ENCODE measurements around the gene EFNB2.

The EFNB2 gene

DNA sequence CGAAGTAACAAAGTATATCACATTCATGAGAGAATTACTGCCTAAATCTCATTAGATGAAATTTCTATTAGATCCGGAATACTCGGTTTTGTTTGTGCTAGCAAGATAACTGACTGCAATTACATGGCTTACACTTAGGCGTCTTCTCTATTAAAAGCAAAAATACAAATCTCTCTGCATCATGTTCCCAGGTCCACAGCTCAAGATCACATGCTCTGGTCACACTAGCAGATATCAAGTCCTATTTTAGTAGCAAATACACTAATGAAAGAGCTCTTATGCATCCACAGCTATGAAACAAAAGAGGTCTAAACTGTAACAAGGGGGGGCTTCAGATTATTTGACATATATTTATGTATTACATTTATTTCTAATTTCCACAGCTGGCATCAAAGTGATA is 53.5 kb downstream of the EFNB2 start:
- no peak for DNase-seq (ENCODE audit: low spot score)

DNA sequence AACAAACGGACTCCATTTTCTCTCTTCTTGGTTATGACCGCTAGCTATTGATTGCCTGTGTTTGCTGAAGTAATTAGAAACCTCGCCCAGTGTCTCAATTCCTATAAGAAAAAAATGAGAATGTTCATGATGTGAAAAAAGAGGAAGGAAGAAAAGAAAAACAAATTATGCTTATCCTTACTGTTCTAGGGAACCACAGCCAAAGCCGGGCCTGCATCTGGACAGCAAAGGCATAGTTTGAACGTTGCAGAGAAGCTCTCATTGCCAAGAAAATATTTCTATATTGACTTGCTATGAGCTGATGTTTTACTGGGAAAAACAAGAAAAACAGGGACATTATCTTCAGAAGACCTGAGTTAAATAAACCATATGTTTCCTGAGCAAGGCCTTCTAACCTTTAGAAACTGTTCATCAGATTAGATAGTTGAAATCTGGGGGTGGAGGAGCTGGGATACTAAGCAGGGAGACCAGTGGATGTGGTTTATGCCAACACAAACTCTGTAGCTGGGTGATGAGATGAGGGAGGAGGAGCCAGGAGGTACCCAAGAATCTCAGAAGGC is 55.0 kb downstream of the EFNB2 start:
- DNase-seq (ENCODE audit: low spot score) = no peak

DNA sequence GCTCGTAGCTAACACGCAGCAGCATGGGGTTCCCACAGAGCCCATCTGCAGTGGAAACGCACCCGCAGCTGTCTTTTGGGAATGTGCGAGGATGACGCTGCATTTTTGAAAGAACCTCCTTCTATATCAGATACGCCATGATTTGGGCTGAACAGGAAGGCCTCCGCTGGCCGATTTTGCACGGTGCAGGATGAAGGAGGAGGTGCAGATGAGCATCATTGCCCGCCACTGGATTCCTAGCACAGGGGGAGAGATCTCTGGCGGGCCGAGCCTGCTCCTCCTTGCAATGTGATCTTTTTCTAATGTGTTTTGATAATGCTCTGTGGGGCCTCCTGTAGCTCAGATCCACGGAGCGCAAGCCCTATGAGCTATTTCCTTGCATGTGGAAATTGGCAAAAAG is 55.5 kb downstream of the EFNB2 start:
- no peak for DNase-seq (ENCODE audit: low spot score)

DNA sequence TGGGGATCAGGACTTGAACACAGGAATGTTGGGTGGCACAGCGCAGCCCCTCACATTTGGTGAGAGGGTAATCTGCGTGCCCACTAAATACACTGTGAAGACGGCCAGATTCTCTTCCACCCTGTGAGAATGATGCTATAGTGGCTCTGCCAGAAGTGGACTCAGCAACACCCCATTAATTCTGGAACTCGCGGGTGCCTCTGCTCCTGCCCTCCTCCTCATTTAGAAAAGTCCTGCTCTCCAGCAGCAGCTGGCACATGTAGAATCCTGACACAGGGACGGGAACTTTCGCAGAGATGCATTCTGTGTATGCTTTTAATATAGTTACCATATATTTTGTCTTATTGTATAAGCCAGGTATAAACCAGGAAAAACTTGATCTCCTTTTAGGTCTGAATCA is 57.3 kb downstream of the EFNB2 start:
- DNase-seq (ENCODE audit: low spot score) = no peak

DNA sequence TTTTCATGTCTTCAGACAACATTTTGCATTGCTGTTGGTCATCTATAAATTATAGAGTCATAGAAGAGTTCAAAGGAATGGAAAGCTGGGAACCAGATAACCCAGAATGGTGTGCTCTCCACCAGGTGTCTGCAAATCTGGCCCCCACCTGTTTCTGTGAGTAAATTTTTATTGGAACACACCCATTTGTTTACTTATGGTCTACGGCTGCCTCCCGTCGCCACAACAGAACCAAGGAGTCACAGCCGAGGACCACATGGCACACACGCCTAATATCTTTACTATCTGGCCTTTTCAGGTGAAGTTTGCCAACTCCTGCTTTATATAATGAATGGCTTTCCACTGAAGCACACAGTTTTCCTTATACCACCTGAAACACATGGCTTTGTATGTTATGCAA is 58.2 kb downstream of the EFNB2 start:
- no peak for DNase-seq (ENCODE audit: low spot score)

DNA sequence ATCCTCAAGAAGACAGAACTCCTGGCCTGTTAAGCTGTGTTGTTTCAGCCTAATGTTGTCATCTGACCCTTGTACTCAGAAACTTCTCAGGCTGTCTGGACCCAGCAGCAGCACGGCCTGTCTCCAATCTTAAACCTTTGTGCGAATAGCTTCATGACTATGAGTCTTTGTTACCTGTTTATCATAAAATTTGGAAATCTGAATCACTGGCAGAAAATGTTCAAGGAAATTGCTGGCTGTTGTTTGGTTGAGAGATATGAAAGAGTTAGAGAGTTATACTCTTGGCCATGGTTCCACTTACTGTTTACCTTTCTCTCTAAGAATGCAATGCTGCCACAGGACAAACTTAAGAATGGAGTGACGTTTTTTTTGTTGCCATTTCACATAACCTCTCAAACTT is 59.6 kb downstream of the EFNB2 start:
- no peak for DNase-seq (ENCODE audit: low spot score)

DNA sequence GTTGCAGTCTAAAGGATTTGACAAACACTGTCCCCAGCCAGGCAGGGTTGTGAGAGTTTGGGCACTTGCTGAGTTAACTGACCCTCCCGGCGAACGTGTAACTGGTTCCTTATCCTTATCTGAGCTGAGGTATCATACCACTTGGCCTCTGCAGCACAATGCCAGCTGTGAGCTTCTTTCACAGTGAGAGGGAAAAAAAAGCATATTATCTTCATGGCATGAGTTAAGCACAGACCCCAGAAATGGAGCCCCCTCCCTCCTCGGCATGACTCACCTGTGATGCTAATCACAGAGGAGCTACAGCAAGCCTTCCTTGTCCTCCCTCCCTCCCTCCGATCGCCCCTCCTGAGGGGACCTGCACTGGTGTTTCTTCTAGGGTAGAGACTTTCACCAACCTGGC is 60.5 kb downstream of the EFNB2 start:
- no peak for DNase-seq (ENCODE audit: low spot score)

DNA sequence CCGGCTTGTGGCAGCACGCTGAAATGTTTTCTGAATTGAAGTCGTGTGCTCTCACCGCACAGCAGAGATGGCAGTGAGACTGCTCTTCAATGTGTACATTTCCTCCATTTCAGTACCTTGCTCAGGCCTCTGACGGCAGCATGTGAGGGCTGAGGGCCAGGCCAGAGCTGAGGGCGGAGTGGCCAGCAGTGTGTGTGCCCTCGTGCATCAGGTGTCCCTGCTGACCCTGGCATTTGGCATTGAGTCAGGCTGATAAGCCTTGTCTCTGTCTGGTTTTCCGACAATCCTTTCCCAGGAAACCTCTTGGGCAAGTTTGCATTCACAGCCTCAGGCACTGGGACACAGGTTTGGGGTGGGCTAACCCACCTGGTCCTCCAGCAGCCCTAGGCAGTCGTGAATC is 62.3 kb downstream of the EFNB2 start:
- no peak for DNase-seq (ENCODE audit: low spot score)

DNA sequence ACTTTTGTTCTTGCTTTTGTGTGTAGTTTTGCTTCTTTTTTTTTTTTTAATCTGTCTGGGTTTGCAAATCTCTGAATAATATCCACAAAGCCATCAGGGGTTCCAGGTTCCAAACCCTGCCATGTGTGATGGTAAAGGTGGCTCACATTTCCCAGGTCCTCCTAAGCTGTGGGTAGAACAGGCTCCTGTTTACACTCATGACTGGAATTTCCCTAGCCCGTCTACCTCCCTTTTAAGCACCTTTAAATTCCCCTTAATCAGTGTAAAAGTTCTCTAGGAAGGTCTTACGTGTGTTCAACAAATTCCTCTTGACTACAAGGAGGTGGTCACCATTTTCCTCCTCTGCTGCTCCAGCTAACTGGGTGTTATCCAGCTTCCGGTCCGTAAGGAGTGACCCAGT is 62.8 kb downstream of the EFNB2 start:
- no peak for DNase-seq (ENCODE audit: low spot score)

DNA sequence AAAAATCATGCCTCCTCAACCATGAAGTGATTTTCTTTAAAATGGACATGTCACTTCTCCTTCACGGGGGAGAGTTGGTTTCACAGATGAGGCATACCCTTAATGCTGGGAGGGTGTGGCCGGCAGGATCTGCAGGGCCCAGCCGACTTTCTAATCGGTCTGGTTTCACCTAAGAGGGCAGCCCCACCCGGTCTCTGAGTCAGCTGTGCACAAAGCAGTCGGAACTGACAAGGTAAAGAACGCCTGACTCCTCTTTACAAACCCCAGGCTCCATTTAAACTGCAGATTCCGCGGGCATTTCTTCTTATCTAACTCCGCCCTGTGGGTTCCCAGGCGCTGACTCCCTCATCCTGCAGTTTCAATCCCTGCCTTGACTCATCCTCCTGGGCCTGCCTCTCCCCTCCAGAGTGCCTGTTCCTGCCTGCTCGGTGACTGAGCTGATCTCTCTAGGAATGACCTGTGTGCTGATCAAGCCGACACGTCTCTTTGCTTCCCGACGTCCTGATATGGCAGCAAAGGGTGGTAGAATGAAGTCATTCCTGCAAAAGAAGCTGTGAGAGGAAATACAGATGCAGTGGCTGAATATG is 63.4 kb downstream of the EFNB2 start:
- peak; percentile 95 for DNase-seq (ENCODE audit: low spot score)

DNA sequence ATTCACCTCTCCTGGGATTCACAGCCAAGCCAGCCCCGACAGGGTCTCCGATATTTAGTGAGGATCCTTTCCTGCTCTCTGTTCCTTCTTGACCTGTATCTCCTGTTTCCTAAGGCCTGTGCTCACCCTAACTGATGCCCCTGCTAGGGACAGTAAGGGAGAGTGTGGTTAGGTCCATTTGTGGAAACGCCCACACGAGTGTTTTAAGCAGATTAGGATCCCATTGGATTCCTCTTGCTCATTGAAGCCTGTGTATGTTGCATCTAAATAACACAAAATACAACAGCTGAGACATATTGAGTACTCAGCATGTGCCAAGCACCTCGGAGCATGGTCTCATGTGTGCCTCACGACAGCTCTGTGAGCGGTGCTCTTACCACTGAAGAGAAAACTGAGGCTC is 64.9 kb downstream of the EFNB2 start:
- no peak for DNase-seq (ENCODE audit: low spot score)

DNA sequence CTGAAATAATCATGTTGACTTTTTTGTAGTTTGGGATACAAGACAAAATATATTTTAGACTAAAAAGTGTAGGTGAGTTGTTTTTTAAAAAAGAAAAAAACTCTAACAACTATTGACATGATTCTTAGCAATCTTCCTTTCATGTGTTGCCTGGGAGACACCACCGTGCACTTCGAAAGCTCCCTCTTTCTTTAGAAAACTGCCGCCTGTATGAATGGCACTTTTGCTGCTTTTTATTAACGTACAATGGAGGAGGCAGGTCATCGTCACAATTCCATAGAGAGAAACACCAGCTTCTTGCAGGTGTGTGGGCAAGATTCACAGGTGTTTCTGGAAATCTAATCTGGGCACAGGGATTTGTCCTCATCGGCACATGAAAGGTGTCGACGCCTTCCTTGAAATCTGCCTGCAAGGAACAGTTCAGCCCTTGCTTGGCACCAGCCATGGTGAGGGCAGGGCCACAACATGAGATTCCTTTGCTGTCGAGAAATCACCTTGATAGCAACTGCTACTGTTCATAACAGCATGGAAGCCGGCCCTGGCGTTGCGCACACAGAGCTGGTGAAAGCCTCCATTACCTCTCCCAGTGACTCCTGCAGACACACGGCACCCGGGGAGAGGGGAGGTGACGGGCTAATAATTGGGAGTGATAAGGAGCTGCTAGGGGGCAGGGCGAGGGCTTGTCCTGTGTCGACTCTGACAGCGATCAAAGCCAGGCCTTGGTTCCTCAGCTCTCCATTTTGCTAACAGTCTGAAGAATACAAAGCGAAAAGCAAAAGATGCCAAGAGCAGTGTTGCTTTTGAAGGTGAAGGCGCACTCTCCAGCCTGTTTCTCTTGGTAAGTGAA is 66.5 kb downstream of the EFNB2 start:
- DNase-seq (ENCODE audit: low spot score) = no peak

DNA sequence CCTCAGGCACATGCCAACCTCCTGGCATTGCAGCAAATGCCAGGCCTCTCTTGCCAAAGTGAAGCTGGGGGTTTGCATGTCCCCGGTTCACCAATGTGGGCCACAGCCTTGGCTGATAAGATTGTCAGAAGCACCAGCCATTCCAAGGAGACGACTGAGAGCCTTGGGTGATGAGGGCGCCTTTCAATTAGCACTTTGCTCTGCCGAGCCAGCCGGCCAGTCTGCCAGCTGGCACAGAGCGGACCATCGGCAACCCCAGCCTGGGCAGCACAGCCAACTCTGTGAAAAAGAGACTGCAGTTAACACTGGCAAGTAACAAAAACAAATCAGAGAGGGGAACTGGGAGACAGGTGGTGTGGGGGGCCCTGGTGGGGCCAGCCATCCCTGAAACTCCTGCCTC is 67.3 kb downstream of the EFNB2 start:
- no peak for DNase-seq (ENCODE audit: low spot score)

DNA sequence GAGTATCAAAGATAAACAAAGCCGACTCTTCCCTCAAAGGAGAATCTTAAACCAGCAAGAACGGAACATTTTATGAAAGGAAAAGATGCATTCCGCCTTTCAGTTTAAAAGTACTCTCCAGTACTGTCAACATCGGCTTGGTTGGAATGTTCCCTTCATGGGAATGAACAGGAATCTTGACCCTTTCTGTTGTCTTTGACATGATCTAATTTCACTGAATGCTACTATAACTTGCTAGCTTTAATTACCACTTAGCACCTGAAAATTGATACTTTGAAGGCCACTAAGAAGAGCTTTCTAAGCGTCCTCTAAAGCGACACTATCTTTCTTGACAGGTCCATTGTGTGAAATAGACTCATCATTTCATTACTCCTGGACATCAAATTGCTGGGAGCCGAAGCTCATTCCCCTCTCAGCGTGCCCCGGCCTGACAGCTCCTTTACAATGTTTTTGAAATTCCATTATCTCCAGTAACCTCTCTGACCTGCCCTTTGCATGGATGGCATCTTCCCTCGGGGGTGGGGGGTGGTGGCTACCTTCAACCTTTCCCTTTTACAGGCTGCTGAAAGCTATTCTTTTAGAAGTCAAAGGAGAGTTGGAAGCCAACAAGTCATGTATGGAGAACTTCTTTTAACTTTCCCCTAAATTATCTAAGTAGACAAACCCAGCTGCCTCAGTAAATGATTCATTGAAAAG is 67.9 kb downstream of the EFNB2 start:
- no peak for DNase-seq (ENCODE audit: low spot score)

DNA sequence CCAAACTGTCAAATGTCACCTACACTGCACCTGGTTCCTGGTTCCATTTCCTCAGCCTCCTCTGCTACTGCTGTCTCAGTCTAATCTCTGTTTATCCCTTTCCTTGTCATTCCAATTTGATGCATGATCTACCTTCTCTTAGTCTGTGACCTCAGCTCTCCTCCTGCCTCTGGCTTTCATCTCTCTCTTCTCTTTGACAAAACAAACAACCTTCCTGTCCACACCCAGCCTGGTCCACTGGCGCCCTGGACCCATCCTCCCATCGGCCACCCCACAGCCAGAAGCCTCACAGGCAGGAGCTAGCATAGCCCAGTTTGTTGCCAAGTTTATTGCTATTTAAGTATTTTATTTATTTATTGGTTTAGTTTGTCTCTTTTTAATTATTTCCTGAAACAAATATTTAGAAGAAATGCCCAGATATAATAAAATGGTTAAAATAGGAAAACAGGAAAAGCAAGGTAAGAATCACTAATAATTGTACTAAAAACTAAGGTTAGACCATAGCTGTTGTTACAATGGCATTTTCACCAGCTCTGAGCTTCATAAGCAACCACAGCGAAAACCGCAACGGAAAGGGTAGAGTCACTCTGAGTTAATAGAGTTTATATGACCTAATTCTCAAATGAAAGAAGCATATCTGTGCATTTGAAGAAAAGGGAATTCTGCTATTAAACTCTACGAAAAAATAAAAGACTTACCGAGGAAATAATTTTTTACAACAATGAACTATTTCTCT is 68.6 kb downstream of the EFNB2 start:
- DNase-seq (ENCODE audit: low spot score) = no peak

DNA sequence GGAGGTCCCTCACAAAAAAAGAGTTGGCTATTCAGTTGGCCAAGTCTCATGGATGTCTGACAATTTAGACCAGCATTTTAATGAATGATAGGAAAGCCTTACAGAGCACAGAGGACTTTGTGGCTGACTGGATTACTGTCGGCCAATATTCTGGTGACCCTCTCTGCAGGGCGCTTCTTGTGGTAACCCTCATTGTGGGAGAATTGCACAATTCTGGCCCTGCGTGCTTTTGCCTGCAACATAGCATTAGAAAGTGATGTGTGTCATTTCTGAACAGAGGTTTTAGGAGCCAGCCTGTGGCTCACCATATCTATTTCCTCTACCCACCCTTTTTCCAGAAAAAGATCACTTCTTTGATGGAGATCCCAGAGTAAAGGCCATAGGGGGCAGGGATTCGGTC is 71.4 kb downstream of the EFNB2 start:
- DNase-seq (ENCODE audit: low spot score) = no peak

DNA sequence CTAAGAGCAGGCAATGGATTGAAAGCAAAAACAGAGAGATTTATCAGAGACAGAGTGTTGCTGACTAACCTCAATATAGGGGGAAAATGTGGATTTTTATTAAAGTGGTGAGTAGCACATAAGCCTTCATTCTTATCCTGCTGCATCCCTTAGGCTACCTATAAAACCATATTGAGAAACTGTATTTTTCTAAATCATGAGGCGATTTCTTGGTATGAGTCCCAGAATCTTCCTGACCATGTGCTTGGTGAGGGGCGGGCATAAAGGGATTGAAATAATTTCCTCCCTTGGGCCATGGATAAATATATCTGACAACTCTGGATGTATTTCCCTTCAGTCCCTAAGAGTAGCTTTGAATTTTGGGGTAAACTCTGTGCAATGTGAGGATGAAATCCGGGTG is 72.8 kb downstream of the EFNB2 start:
- no peak for DNase-seq (ENCODE audit: low spot score)

DNA sequence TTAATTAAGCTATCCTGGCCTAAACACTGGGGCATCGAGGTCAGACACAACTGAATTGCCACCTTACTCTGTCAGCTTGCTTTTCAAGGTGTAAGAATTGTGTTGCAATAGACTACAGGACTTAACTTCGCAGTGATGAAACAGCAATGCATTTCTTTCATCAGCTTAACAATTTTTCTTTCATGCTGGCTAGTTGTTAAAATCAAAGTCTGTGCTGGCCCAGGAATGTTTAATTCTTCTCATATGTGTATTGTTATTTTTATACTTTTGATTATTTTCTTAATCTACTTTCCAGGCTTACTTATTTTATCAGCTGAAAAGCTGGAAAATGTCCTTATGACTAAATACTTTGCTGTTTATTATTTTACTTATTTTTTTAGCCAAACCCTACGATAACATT is 79.7 kb downstream of the EFNB2 start:
- DNase-seq (ENCODE audit: low spot score) = no peak

DNA sequence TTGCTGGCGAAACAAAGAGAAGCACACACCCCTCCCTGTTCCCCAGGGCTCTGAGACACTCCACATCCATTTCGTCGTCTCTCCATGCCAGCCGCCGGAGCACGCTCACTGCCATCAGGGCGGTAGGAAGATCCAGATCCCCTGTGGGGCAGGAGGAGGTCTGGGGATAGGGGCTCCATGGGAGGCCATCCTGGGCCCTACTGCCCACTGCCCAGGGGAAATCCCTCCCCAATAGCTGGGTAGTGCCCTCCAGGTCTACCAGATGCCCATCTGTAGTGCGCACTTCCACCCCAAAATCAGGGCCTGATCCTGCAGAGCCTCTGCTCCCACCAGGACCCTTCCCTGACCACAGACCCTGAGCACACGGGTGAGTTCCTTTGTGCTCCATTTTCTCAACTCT is 80.3 kb downstream of the EFNB2 start:
- DNase-seq (ENCODE audit: low spot score) = no peak

DNA sequence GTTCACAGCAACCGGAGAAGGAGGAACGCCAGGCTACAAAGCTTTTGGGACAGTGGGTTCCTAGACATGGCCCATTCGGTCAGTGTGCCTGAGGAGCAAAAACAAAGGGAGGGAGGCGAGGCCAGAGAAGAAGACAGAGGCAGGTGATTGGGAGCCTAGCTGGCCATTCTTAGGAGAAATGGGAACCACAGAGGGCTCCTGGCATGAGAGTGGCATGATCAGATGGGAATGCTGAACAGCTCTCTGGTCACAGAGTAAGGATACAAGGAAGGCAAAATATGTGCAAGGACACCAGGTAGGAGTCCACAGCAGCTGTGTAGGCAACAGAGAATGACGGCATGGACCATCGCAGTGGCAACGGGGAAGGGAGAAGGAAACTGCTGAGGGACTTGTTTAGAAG is 82.4 kb downstream of the EFNB2 start:
- no peak for DNase-seq (ENCODE audit: low spot score)

DNA sequence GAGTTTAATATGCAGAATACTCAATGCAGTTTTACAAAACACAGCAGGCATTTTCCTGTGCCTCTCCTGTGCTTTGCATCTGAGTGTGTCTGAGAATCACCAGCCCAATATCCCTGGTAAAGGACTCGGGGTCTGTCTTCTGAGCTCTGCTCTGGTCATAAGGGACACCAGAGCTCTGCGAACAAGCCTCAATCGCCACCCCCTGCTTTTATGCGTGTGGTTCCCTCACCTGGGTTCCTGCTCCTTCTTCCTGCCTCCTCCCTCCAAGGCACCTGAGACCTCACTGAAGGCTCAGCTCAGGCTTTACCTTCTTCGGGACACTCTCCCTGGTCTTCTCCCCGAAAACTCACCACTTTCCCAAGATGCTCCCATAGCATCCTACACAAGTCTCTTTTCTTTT is 84.5 kb downstream of the EFNB2 start:
- DNase-seq (ENCODE audit: low spot score) = no peak

DNA sequence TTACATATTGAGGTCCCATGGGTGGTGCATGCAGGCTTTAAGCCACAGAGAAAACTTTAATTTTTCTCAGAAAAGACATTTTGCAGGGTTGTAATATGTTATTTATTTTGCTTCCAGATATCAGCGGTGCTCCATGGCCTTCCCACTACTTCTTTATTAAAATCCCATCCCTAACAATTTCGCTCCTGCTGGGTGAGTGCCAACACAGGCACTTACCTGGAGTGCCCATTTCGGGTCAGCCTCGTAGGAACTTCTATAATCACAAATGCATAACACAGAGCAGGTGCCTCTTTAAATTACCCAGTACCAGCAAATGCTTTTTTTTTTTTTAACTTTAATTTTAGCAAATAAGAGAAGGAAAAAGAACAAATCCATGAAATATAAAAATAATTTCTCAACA is 86.4 kb downstream of the EFNB2 start:
- DNase-seq (ENCODE audit: low spot score) = no peak
